Gastroesophageal sphincter (tissue), 3 donors: ENCODE measurements around the gene CEBPE.
A peak's percentile ranks its signal among the peaks of the same experiment; 100 is the strongest.

Experiments used
- CTCF ChIP-seq, 4 experiments: fragments of 200-600 bp in 2 of 4; fragments of 450-650 bp in 2 of 4; sonication (generic) in 1 of 4; IDR thresholded peaks; one replicate each; pipeline ENCODE4 v1.5.1; 2017 to 2019; ENCODE audit warnings: antibody characterized with exemption in 4 of 4, mild to moderate bottlenecking in 2 of 4, moderate library complexity in 2 of 4
- POLR2A ChIP-seq, 2 donors: fragments of 450-650 bp; IDR thresholded peaks; one replicate each; pipeline ENCODE4 v1.6.1; 2017; ENCODE audit warnings: antibody characterized with exemption in 2 of 2, mild to moderate bottlenecking in 2 of 2, moderate library complexity in 1 of 2
- POLR2AphosphoS5 ChIP-seq: sonication (generic); formaldehyde crosslinking; IDR thresholded peaks from one replicate; pipeline ENCODE4 v1.6.1; 2017; ENCODE audit warnings: antibody characterized with exemption

GRCh38 chr14:23145794-23146350, 26.8 kb upstream of the CEBPE start:
- TF ChIP-seq CTCF (IDR thresholded peaks at IDR 0.05) (no peak), POLR2A (IDR thresholded peaks at IDR 0.05) (no peak), POLR2AphosphoS5 (peak; percentile 88)
